CD14-positive monocyte (primary cell): ENCODE results near the gene DCHS1. TPM values are rescaled to one million over a fixed set of nuclear protein-coding genes. Genes with fewer than 3 reads are reported as not detected.

ENCODE experiments used
- DNase-seq, 3 donors: peaks; one replicate each; pipeline ENCODE4 v3.0.0-alpha.2; 2011 to 2022
- H2AFZ ChIP-seq: 2 replicates; pipeline ENCODE4 v1.6.0; 2012; ENCODE audit warnings: mild to moderate bottlenecking, low read depth, low read length, inconsistent platforms; ENCODE audit not compliant: insufficient read depth, poor library complexity, severe bottlenecking
- H3K27ac ChIP-seq, 2 donors: 1 replicate in 1 of 2; 2 replicates in 1 of 2; pipeline ENCODE4 v1.5.1; 2012 to 2013; ENCODE audit warnings: low read length in 2 of 2, control low read depth in 1 of 2, inconsistent platforms in 1 of 2, low read depth in 1 of 2, mild to moderate bottlenecking in 1 of 2
- H3K27me3 ChIP-seq, 2 donors: one replicate each; pipeline versions ENCODE4 v1.6.0 to v1.6.1; 2011 to 2013; ENCODE audit warnings: low read length in 2 of 2; ENCODE audit not compliant: control insufficient read depth in 2 of 2, insufficient read depth in 2 of 2
- H3K36me3 ChIP-seq, 2 donors: replicated peaks in 1 of 2; 1 replicate in 1 of 2; 2 replicates in 1 of 2; pipeline versions ENCODE4 v1.5.1 to v1.6.1; 2012 to 2013; ENCODE audit warnings: low read length in 2 of 2, control low read depth in 1 of 2, inconsistent platforms in 1 of 2, mild to moderate bottlenecking in 1 of 2; ENCODE audit not compliant: insufficient read depth in 2 of 2, control insufficient read depth in 1 of 2
- H3K4me1 ChIP-seq, 2 donors: 1 replicate in 1 of 2; 2 replicates in 1 of 2; pipeline versions ENCODE4 v1.5.1 to v1.6.1; 2012 to 2013; ENCODE audit warnings: low read length in 2 of 2, control low read depth in 1 of 2, inconsistent platforms in 1 of 2, mild to moderate bottlenecking in 1 of 2, moderate library complexity in 1 of 2; ENCODE audit not compliant: insufficient read depth in 2 of 2, control insufficient read depth in 1 of 2
- H3K4me2 ChIP-seq: replicated peaks from 2 replicates; pipeline ENCODE3; 2012; ENCODE audit warnings: low read length, moderate library complexity, mild to moderate bottlenecking; ENCODE audit not compliant: poor library complexity, severe bottlenecking; ENCODE audit errors: extremely low read depth
- H3K4me3 ChIP-seq, 3 experiments: fragments of 200-600 bp in 1 of 3; sonication (generic) in 1 of 3; replicated peaks in 1 of 3; 1 replicate in 2 of 3; 2 replicates in 1 of 3; pipeline ENCODE4 v1.5.1; 2011 to 2013; ENCODE audit warnings: low read length in 3 of 3, mild to moderate bottlenecking in 3 of 3, control low read depth in 2 of 3, low read depth in 2 of 3, inconsistent platforms in 1 of 3, moderate library complexity in 1 of 3
- H3K79me2 ChIP-seq: 2 replicates; pipeline ENCODE4 v1.6.0; 2012; ENCODE audit warnings: mild to moderate bottlenecking, control low read depth, inconsistent platforms, low read length, moderate library complexity; ENCODE audit not compliant: insufficient read depth
- H3K9ac ChIP-seq: 2 replicates; pipeline ENCODE4 v1.6.0; 2017; ENCODE audit warnings: low read length, mild to moderate bottlenecking; ENCODE audit not compliant: insufficient read depth, poor library complexity, severe bottlenecking
- H3K9me3 ChIP-seq, 2 donors: replicated peaks in 1 of 2; 1 replicate in 1 of 2; 2 replicates in 1 of 2; pipeline versions ENCODE4 v1.5.1 to v1.6.1; 2012 to 2013; ENCODE audit warnings: low read length in 2 of 2, control low read depth in 1 of 2; ENCODE audit not compliant: control insufficient read depth in 1 of 2, insufficient read depth in 1 of 2
- H4K20me1 ChIP-seq: 2 replicates; pipeline ENCODE4 v1.6.0; 2012; ENCODE audit warnings: mild to moderate bottlenecking, low read length, control low read depth, moderate library complexity; ENCODE audit not compliant: insufficient read depth
- H3K27ac Mint-ChIP-seq, 7 donors: one replicate each; pipeline ENCODE4 v1.8.0; 2020; ENCODE audit warnings: mild to moderate bottlenecking in 7 of 7, mixed read lengths in 7 of 7, moderate library complexity in 6 of 7, inconsistent platforms in 2 of 7
- H3K27me3 Mint-ChIP-seq, 3 donors: one replicate each; pipeline ENCODE4 v1.8.0; 2021 to 2022; ENCODE audit warnings: low read depth in 3 of 3, mild to moderate bottlenecking in 3 of 3, mixed read lengths in 3 of 3, moderate library complexity in 3 of 3, inconsistent platforms in 1 of 3
- H3K36me3 Mint-ChIP-seq, 2 donors: one replicate each; pipeline ENCODE4 v1.8.0; 2020; ENCODE audit warnings: mixed read lengths in 2 of 2, inconsistent platforms in 1 of 2, mild to moderate bottlenecking in 1 of 2
- H3K4me1 Mint-ChIP-seq: one replicate; pipeline ENCODE4 v1.8.0; 2020; ENCODE audit warnings: mild to moderate bottlenecking, mixed read lengths
- H3K4me3 Mint-ChIP-seq, 2 donors: one replicate each; pipeline ENCODE4 v1.8.0; 2020; ENCODE audit warnings: mild to moderate bottlenecking in 2 of 2, mixed read lengths in 2 of 2, moderate library complexity in 1 of 2
- H3K9me3 Mint-ChIP-seq, 7 donors: one replicate each; pipeline ENCODE4 v1.8.0; 2020 to 2022; ENCODE audit warnings: mixed read lengths in 7 of 7, mild to moderate bottlenecking in 6 of 7, moderate library complexity in 6 of 7, inconsistent platforms in 2 of 7
- WGBS: methylation state at CpG from one replicate; pipeline ENCODE4 v1.1.5; 2013; ENCODE audit warnings: missing lambda C conversion rate; ENCODE audit not compliant: insufficient coverage; 5-methylcytosine and 5-hydroxymethylcytosine counted together
- intact Hi-C, 2 donors: fragments of 100-400 bp; cut with micrococcal nuclease; formaldehyde crosslinking; loops; one replicate each; pipeline versions ENCODE4 v1.15.0 to v1.15.1; 2023
- polyA plus RNA-seq, 3 donors: library from polyadenylated mRNA; depleted of rRNA in 1 of 3; unstranded in 2 of 3; stranded (reverse) in 1 of 3; fragments of 300-500 nt in 2 of 3; fragments of >200 nt in 1 of 3; fragmentation: Illumina TruSeq in 2 of 3; gene quantifications; 1 replicate in 2 of 3; 2 replicates in 1 of 3; pipeline ENCODE4 v1.2.3, GENCODE V29; 2012 to 2021
- TF ChIP-seq, protein P1 (sequence below): fragments of 200-600 bp; IDR thresholded peaks from one replicate; pipeline ENCODE4 v1.8.0; 2022; ENCODE audit warnings: antibody characterized with exemption, mild to moderate bottlenecking

Gene DCHS1
- polyA plus RNA-seq, 3 donors = 0.01 to 0.88 (median 0.02) TPM

DNA sequence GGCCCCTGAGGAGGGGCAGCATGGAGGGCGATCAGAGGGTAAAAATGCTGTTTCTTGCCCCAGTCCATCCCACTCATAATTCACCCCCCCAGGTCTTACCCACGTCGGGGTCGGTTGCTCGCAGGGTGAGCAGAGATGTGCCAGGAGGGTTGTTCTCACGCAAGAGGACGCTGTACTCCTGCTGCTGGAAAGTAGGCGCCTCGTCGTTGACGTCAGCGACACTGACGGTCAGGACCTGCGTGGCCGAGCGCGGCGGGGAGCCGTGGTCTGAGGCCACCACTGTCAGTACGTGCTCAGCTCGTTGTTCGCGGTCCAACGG lies 26.1 kb downstream of the DCHS1 start:
- WGBS = 97% methylated on average over 20 of the region's 24 CpGs

DNA sequence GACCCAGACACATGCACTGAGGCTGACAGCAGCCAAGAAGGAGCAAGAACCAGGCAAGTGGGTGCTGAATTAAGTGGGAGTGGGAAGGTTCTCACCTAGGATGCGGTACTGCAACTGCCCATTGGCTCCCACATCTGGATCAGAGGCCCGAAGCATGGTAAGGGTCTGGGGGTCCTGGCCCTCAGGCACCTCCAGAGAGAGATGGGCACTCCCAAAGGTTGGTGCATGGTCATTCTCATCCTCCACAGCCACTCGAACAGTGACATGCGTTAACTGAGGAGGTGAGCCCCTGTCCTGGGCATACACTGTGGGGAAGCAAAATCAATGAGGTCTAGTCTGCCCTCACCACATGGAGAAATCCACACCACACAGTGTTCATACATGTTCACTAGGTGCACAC lies 27.1 kb downstream of the DCHS1 start:
- no peaks in the 10 kb centered on the region for H3K27me3 ChIP-seq
- 86% methylated on average over 2 of the region's 4 CpGs for WGBS
- no peak overlapping the region for H3K4me3 Mint-ChIP-seq
- no peak overlapping the region for H3K4me3 ChIP-seq
- peaks cover 0 to 2% (median 0%) of the 10 kb centered on the region in 3 donors for H3K27me3 Mint-ChIP-seq
- no peak overlapping the region for H3K27ac Mint-ChIP-seq
- H3K4me1 ChIP-seq = peaks cover 6 to 9% of the 10 kb centered on the region in 2 donors
- H3K36me3 ChIP-seq = no peaks in the 10 kb centered on the region
- TF ChIP-seq, protein P1, sequence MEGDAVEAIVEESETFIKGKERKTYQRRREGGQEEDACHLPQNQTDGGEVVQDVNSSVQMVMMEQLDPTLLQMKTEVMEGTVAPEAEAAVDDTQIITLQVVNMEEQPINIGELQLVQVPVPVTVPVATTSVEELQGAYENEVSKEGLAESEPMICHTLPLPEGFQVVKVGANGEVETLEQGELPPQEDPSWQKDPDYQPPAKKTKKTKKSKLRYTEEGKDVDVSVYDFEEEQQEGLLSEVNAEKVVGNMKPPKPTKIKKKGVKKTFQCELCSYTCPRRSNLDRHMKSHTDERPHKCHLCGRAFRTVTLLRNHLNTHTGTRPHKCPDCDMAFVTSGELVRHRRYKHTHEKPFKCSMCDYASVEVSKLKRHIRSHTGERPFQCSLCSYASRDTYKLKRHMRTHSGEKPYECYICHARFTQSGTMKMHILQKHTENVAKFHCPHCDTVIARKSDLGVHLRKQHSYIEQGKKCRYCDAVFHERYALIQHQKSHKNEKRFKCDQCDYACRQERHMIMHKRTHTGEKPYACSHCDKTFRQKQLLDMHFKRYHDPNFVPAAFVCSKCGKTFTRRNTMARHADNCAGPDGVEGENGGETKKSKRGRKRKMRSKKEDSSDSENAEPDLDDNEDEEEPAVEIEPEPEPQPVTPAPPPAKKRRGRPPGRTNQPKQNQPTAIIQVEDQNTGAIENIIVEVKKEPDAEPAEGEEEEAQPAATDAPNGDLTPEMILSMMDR = no peak
- peaks cover 0 to 9% (median 0%) of the 10 kb centered on the region in 7 donors for H3K9me3 Mint-ChIP-seq
- no peaks in the 10 kb centered on the region for H3K9me3 ChIP-seq
- no peak overlapping the region for H3K27ac ChIP-seq
- H3K36me3 Mint-ChIP-seq = no peaks in the 10 kb centered on the region
- H2AFZ ChIP-seq = no peak overlapping the region
- H3K4me2 ChIP-seq = no peak overlapping the region
- intact Hi-C loops = no loop called here
- H3K9ac ChIP-seq = no peak overlapping the region
- H4K20me1 ChIP-seq = no peaks in the 10 kb centered on the region
- DNase-seq = no peak
- H3K79me2 ChIP-seq = no peaks in the 10 kb centered on the region
- peaks cover 7% of the 10 kb centered on the region for H3K4me1 Mint-ChIP-seq

More for the DNA sequence above, 26.1 kb downstream of the DCHS1 start:
- Mint-ChIP-seq H3K27ac (no peak overlapping the region), H3K36me3 (no peaks in the 10 kb centered on the region), H3K9me3 (peaks cover 0 to 9% (median 0%) of the 10 kb centered on the region in 7 donors), H3K27me3 (peaks cover 0 to 2% (median 0%) of the 10 kb centered on the region in 3 donors), H3K4me3 (no peak overlapping the region), H3K4me1 (peaks cover 7% of the 10 kb centered on the region)
- no peak overlapping the region for H3K4me2 ChIP-seq
- H2AFZ ChIP-seq = no peak overlapping the region
- no peak for DNase-seq
- intact Hi-C loops = no loop called here
- no peak overlapping the region for H3K27ac ChIP-seq
- H3K4me1 ChIP-seq = peaks cover 12 to 14% of the 10 kb centered on the region in 2 donors
- H3K27me3 ChIP-seq = no peaks in the 10 kb centered on the region
- no peaks in the 10 kb centered on the region for H3K9me3 ChIP-seq
- H4K20me1 ChIP-seq = no peaks in the 10 kb centered on the region
- no peak overlapping the region for H3K4me3 ChIP-seq
- H3K79me2 ChIP-seq = no peaks in the 10 kb centered on the region
- TF ChIP-seq, protein P1 = no peak
- no peaks in the 10 kb centered on the region for H3K36me3 ChIP-seq
- no peak overlapping the region for H3K9ac ChIP-seq
